ENCODE measurements around the gene WIPF1.

Gene WIPF1

DNA sequence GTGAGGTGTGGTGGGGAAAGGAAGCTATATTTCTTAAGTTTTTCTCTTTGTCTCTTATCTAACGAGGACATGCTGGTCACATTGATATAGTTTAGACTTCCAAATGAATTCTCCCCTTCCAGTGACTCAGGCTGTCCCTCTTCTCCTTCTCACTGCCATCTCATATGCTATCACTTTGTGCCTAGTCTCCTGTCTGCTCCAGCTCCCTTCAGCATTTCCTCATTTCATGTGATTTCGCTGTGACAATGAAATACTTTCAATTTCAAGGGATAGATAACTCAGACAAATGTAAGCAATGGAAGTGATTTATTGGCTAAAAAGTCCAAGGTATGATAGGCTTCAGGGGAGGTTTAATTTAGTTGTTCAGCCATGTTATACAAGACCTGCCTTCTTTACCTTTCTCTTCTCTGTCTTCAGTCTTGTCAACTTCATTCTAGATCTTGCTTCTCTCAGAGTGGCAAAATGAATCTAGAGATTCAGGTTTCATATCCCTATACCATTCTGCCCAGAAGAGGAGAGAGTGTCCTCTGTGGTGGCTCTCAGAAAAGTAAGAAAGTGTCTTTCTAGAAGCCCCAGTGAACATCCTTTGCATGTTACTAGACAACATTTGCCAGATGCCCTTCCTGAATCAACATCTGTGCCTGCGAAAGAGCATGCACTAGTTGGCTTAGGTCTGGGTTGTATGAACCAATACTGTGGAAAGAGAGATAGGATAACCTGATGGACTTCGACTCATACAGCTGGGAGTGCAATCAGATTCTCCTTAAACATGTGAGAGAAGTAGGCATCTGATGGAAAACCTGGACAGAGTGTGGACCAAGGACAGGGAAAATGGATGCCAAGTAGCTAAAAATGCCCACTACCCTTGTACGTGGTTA lies 80.9 kb downstream of the WIPF1 start:
- DNase-seq, result no peak
- H3K27me3 ChIP-seq (ENCODE audit: insufficient read depth, low read depth, severe bottlenecking), result no peaks in the 10 kb centered on the region
- peaks cover 2% of the 10 kb centered on the region for H3K9me3 ChIP-seq (ENCODE audit: severe bottlenecking)
- H3K27ac ChIP-seq, result no peak overlapping the region
- H3K36me3 ChIP-seq, result no peaks in the 10 kb centered on the region
- H3K4me3 ChIP-seq (ENCODE audit: low read depth, low read length), result no peak overlapping the region
- TF ChIP-seq, protein P1, sequence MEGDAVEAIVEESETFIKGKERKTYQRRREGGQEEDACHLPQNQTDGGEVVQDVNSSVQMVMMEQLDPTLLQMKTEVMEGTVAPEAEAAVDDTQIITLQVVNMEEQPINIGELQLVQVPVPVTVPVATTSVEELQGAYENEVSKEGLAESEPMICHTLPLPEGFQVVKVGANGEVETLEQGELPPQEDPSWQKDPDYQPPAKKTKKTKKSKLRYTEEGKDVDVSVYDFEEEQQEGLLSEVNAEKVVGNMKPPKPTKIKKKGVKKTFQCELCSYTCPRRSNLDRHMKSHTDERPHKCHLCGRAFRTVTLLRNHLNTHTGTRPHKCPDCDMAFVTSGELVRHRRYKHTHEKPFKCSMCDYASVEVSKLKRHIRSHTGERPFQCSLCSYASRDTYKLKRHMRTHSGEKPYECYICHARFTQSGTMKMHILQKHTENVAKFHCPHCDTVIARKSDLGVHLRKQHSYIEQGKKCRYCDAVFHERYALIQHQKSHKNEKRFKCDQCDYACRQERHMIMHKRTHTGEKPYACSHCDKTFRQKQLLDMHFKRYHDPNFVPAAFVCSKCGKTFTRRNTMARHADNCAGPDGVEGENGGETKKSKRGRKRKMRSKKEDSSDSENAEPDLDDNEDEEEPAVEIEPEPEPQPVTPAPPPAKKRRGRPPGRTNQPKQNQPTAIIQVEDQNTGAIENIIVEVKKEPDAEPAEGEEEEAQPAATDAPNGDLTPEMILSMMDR (IDR thresholded peaks at IDR 0.05; ENCODE audit: low read depth, low read length), result no peak

DNA sequence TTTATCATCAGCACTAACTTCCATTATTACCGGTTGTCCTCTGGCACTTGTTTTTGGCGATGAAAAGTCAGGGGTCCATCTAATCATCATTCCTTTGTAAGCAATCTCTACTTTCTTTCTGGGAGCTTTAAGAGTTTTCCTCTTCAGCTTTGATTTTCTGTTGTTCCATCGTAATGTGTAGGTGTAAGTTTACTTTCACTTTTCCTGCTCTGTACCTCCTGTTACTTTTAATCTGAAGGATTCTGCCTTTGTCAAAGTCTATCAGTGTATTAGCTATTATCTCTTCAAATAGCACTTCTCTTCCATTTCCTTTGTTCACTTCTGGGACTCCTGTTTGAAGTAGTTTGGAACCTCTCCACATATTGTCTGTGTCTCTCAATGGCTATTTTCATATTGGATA lies 85.3 kb downstream of the WIPF1 start:
- Histone ChIP-seq H3K36me3 (no peaks in the 10 kb centered on the region), H3K27me3 (ENCODE audit: insufficient read depth, low read depth, severe bottlenecking) (no peaks in the 10 kb centered on the region)

DNA sequence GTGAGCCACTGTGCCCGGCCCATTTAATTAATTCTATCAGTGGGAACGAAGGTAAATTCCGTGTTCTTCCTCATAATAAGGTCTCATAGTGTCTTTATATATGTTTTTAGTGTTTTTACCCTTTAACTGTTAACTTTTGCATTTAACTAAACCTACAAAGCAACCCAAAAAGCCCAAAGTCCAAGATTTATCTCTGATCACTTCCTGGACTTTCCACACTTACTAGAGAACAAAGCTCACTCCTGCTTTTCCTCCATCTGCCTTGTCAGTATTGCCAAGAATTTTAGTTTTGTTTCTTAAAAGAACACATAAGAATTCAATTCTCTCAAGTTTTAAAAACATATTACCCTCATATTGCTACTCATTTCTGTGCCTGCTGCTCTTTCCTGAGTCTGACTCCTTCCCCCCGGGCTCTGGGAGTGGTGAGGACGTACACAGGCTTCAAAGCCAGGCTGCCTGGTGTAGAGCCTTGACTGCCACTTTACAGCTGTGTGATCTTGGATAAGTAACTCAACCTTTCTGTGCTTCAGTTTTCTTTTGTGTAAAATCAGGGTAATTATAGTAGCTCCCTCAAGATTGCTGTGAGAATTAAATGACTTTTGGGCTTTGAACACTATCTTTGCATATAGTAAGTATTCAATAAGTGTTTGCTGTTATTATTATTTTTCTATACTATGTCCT lies 85.9 kb downstream of the WIPF1 start:
- no peak overlapping the region for H3K4me3 ChIP-seq (ENCODE audit: low read depth, low read length)
- peaks cover 19% of the 10 kb centered on the region for H3K9me3 ChIP-seq (ENCODE audit: severe bottlenecking)

More for the DNA sequence above, 85.3 kb downstream of the WIPF1 start:
- no peak overlapping the region for H3K27ac ChIP-seq
- DNase-seq, result no peak
- no peak overlapping the region for H3K4me3 ChIP-seq (ENCODE audit: low read depth, low read length)
- H3K9me3 ChIP-seq (ENCODE audit: severe bottlenecking), result peaks cover 19% of the 10 kb centered on the region
- TF ChIP-seq, protein P1 (IDR thresholded peaks at IDR 0.05; ENCODE audit: low read depth, low read length), result no peak

DNA sequence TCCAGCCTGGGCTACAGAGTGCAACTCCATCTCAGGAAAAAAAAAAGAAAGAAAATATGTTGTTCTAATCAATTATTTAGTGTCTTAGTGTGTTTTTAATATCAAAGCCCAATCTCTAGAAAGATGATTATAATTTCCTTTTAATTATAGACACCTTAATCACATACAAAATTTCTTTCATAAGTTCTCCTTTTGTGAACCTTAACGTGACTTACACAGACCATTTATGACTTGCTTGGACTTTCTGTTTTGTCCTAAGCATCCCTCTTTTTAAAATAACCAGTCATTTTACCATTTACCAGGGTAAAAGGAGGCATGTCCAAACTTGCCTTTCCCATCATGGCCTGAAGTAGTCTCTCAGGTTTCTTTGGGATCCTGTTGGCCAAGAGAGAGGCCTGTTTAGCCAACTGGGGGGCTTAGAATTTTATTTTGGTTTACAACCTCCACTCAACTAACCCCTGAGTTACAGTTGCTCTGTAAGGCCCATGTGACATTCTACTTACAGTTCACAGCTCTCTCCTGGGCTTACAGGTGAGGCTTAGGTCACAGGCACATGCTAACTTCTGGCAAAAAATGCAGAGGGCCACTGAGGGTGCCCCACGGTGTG lies 86.9 kb downstream of the WIPF1 start:
- Histone ChIP-seq H3K36me3 (no peaks in the 10 kb centered on the region), H3K9me3 (ENCODE audit: severe bottlenecking) (peaks cover 19% of the 10 kb centered on the region), H3K27me3 (ENCODE audit: insufficient read depth, low read depth, severe bottlenecking) (no peaks in the 10 kb centered on the region), H3K4me3 (ENCODE audit: low read depth, low read length) (no peak overlapping the region), H3K27ac (no peak overlapping the region)
- TF ChIP-seq, protein P1 (IDR thresholded peaks at IDR 0.05; ENCODE audit: low read depth, low read length), result no peak
- DNase-seq, result no peak

More for the DNA sequence above, 85.9 kb downstream of the WIPF1 start:
- H3K27me3 ChIP-seq (ENCODE audit: insufficient read depth, low read depth, severe bottlenecking), result no peaks in the 10 kb centered on the region
- TF ChIP-seq, protein P1 (IDR thresholded peaks at IDR 0.05; ENCODE audit: low read depth, low read length), result no peak
- H3K36me3 ChIP-seq, result no peaks in the 10 kb centered on the region
- no peak for DNase-seq
- H3K27ac ChIP-seq, result no peak overlapping the region
